Endodermal cell (in vitro differentiated cells): ENCODE results near the gene BRWD1. TPM values are rescaled to one million over a fixed set of nuclear protein-coding genes. Genes with fewer than 3 reads are reported as not detected.
A peak's percentile ranks its signal among the peaks of the same experiment; 100 is the strongest.

Experiments used
- DNase-seq: peaks from one replicate; pipeline ENCODE4 v3.0.0-alpha.2; 2017
- H3K27ac ChIP-seq: 2 replicates; pipeline ENCODE4 v1.5.1; 2013; ENCODE audit warnings: mild to moderate bottlenecking, low read depth, low read length, moderate library complexity
- H3K27me3 ChIP-seq: 2 replicates; pipeline ENCODE4 v1.6.1; 2013; ENCODE audit warnings: mild to moderate bottlenecking, low read length, moderate library complexity; ENCODE audit not compliant: insufficient read depth, control insufficient read depth, poor library complexity, severe bottlenecking
- H3K36me3 ChIP-seq: 2 replicates; pipeline ENCODE4 v1.7.0; 2013; ENCODE audit warnings: mild to moderate bottlenecking, low read length, moderate library complexity; ENCODE audit not compliant: control insufficient read depth, insufficient read depth
- H3K4me1 ChIP-seq: one replicate; pipeline ENCODE4 v1.7.0; 2013; ENCODE audit warnings: low read length; ENCODE audit not compliant: control insufficient read depth, insufficient read depth
- H3K4me3 ChIP-seq: 2 replicates; pipeline ENCODE4 v1.5.1; 2013; ENCODE audit warnings: mild to moderate bottlenecking, low read length, moderate library complexity
- H3K9ac ChIP-seq: 2 replicates; pipeline ENCODE4 v1.6.1; 2013; ENCODE audit warnings: mild to moderate bottlenecking, low read length, moderate library complexity; ENCODE audit not compliant: poor library complexity, severe bottlenecking; ENCODE audit errors: extremely low read depth
- H3K9me3 ChIP-seq: 2 replicates; pipeline ENCODE4 v1.6.1; 2013; ENCODE audit warnings: mild to moderate bottlenecking, low read length, moderate library complexity; ENCODE audit not compliant: control insufficient read depth
- H3K27ac Mint-ChIP-seq: 2 replicates; pipeline ENCODE4 v1.8.0; 2020; ENCODE audit warnings: mixed read lengths
- H3K27me3 Mint-ChIP-seq: 2 replicates; pipeline ENCODE4 v1.8.0; 2021; ENCODE audit warnings: mild to moderate bottlenecking, mixed read lengths; ENCODE audit not compliant: insufficient read depth
- H3K36me3 Mint-ChIP-seq: 2 replicates; pipeline ENCODE4 v1.8.0; 2020; ENCODE audit warnings: low read depth, mixed read lengths
- H3K4me1 Mint-ChIP-seq: 2 replicates; pipeline ENCODE4 v1.8.0; 2020; ENCODE audit warnings: mixed read lengths
- H3K4me3 Mint-ChIP-seq: 2 replicates; pipeline ENCODE4 v1.8.0; 2020; ENCODE audit warnings: mild to moderate bottlenecking, moderate library complexity, mixed read lengths
- H3K9me3 Mint-ChIP-seq: 2 replicates; pipeline ENCODE4 v1.8.0; 2020; ENCODE audit warnings: mild to moderate bottlenecking, mixed read lengths
- CTCF ChIP-seq: fragments of 200-600 bp; sonication (generic); conservative IDR thresholded peaks from 2 replicates; pipeline ENCODE4 v1.5.0; 2021; ENCODE audit warnings: antibody characterized with exemption, mild to moderate bottlenecking
- WGBS, 2 experiments: methylation state at CpG; one replicate each; pipeline versions ENCODE4 v1.1.5 to v1.1.7; 2013; ENCODE audit warnings: missing lambda C conversion rate in 2 of 2, mixed read lengths in 1 of 2; ENCODE audit not compliant: insufficient coverage in 1 of 2, insufficient read length in 1 of 2; 5-methylcytosine and 5-hydroxymethylcytosine counted together
- total RNA-seq, 2 donors: library from RNA; stranded (reverse); fragmentation: NEBNext Ultra II Directional in 1 of 2; extraction: Animal tissue kit (Norgen Biotek cat#: 25700) in 1 of 2; gene quantifications; 2 replicates in 1 of 2; 3 replicates in 1 of 2; pipeline ENCODE4 v1.2.1, GENCODE V29; 2021

Gene BRWD1
- total RNA-seq, 2 donors from 2014 or later, result 64.7 to 76.1 TPM

GRCh38 chr21:39346671-39347331, 33.4 kb upstream of the BRWD1 start:
- no peak for TF ChIP-seq CTCF
- peaks cover 52% of the 10 kb centered on the region for H3K36me3 Mint-ChIP-seq
- peaks cover 25% of the 10 kb centered on the region for H3K4me1 Mint-ChIP-seq
- no peaks in the 10 kb centered on the region for H3K9me3 Mint-ChIP-seq
- peak overlapping the region; percentile 92 for H3K4me3 Mint-ChIP-seq
- Histone ChIP-seq H3K4me1 (peaks cover 2% of the 10 kb centered on the region), H3K27ac (no peak overlapping the region), H3K27me3 (no peaks in the 10 kb centered on the region), H3K9me3 (no peaks in the 10 kb centered on the region), H3K4me3 (peak overlapping the region; percentile 96), H3K36me3 (peaks cover 56% of the 10 kb centered on the region), H3K9ac (peak overlapping the region; percentile 98)
- H3K27ac Mint-ChIP-seq, result peak overlapping the region; percentile 44
- no peak for DNase-seq
- H3K27me3 Mint-ChIP-seq, result no peaks in the 10 kb centered on the region
- 70 to 85% methylated on average over 5 to 6 of the region's 7 CpGs for WGBS, 2 experiments

- no peak for TF ChIP-seq CTCF
- DNase-seq, result no peak
- Histone ChIP-seq H3K27ac (no peak overlapping the region), H3K9me3 (no peaks in the 10 kb centered on the region), H3K4me3 (peak overlapping the region; percentile 96), H3K36me3 (peaks cover 62% of the 10 kb centered on the region), H3K4me1 (peaks cover 2% of the 10 kb centered on the region), H3K9ac (peak overlapping the region; percentile 98), H3K27me3 (no peaks in the 10 kb centered on the region)
- no peak overlapping the region for H3K27ac Mint-ChIP-seq
- no peaks in the 10 kb centered on the region for H3K9me3 Mint-ChIP-seq
- H3K4me3 Mint-ChIP-seq, result peak overlapping the region; percentile 92
- WGBS, 2 experiments, result 38 to 58% methylated on average over 2 to 3 of the region's 3 CpGs
- no peaks in the 10 kb centered on the region for H3K27me3 Mint-ChIP-seq
- peaks cover 58% of the 10 kb centered on the region for H3K36me3 Mint-ChIP-seq
- H3K4me1 Mint-ChIP-seq, result peaks cover 25% of the 10 kb centered on the region
Observed at GRCh38 chr21:39346206-39346605, 32.8 kb upstream of the BRWD1 start.

- Mint-ChIP-seq H3K36me3 (peaks cover 58% of the 10 kb centered on the region), H3K27me3 (no peaks in the 10 kb centered on the region), H3K4me1 (peaks cover 25% of the 10 kb centered on the region), H3K4me3 (peak overlapping the region; percentile 92), H3K9me3 (no peaks in the 10 kb centered on the region), H3K27ac (no peak overlapping the region)
- 91 to 92% methylated on average over 4 to 6 of the region's 6 CpGs for WGBS, 2 experiments
- no peak for DNase-seq
- no peaks in the 10 kb centered on the region for H3K9me3 ChIP-seq
- H3K9ac ChIP-seq, result peak overlapping the region; percentile 98
- H3K27ac ChIP-seq, result no peak overlapping the region
- H3K4me3 ChIP-seq, result peak overlapping the region; percentile 96
- peaks cover 2% of the 10 kb centered on the region for H3K4me1 ChIP-seq
- peaks cover 70% of the 10 kb centered on the region for H3K36me3 ChIP-seq
- TF ChIP-seq CTCF, result no peak
- H3K27me3 ChIP-seq, result no peaks in the 10 kb centered on the region
Observed at GRCh38 chr21:39345440-39345839, 32.0 kb upstream of the BRWD1 start.
